Measurements from ENCODE around the gene RNF145.
"Not testable (repeated sequence)": the region's sequence is repeated elsewhere in the genome, so short reads cannot be mapped to it uniquely, and the experiment has no call there.

RNF145 gene

DNA sequence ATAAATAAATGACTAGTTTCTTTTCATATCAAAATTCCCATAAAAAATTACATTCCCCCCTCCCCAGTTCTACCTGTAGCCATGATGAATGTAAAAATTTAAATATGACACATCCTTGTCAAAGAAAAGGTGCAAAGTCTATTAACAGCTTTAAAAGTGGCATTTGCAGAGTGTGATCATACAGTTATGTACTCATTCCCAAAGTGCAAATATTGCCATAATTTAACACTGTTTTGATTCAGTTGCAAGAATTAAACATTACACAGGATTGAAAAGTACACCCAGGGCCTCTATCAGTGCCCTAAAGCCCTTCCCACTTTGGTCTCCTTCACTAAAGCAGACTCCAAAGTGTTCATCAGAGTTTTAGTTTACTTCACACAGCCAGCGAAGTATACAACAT is 51.8 kb downstream of the RNF145 start:
- DNase-seq (ENCODE audit: low read depth, low spot score): no peak

DNA sequence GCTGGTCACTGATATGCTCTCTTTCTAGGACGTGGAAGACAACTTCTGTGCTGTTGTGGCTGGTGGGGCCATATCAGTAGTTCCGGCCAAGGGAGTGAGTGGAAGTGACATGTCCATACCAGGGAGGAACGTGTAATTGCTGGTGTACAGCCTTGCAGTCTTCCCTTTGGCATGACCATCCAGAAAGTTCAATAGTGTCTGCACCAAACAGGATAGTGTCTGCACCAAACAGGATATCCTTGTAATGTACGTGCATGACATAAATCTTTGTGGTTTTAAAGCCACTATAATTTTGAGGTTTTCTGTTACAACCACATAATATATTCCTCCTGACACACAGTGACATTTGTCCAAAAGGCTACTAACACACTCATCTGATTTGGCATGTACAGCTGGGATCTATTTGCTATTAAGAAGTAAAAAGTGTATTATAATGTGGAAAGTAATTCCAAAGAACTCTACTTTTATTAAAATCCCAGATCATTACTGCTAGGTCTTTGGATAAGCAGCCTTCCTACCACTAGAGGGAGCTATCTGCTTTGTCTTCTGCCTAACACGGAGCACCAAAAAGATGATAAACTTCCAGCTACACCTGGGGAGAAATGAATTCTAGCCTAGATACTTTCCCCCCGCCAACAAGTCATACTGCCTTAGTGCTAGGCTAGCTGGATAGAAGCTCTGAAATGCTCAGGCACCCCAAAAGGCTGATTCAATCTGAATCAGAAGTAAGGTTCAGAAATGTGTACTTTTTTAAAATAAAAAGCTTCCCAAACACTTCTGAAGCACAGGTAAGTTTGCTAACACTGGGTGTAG is 52.7 kb downstream of the RNF145 start:
- DNase-seq (ENCODE audit: low read depth, low spot score): peak; percentile 55

DNA sequence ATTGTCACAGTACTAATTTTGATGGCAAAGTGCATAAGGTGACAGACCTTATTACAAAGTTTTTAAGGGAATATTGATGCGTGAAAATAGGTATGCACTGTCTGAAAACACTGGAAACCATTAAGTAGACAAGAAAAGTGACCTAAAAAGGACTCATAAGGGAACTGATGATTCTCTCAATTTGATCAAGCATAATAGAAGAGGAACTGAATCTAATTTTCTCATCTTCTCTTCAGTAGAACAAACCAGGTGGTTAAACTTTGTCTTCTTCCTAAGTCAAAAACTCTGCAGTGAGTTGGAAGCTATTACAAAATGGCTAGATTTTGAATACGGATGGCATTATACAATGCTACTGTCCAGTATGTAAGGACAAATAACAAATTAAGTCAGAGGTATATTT is 53.4 kb downstream of the RNF145 start:
- DNase-seq (ENCODE audit: low read depth, low spot score): no peak

DNA sequence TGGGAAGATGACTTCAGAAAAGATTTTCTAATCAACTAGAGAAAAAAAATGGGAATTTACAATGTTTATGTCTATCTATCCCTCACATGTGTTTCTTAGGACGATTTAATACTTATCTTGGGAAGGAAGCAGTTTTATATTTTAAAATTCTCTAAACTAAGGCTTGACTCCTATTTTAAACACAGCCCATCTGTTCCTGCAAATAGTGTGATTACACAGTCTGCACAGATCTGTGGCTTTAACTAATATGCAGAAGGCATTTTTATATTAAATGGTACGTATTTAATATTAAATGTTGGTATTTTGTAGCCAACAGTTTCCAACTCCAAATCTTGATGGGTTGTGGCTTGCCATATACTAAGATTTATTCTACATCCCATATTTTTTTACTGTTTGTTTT is 56.5 kb downstream of the RNF145 start:
- DNase-seq (ENCODE audit: low read depth, low spot score): no peak

- no peak for DNase-seq (ENCODE audit: low read depth, low spot score)
These were observed 60.3 kb downstream of the RNF145 start for GRCh38 chr5:159149085-159149484.

- DNase-seq (ENCODE audit: low read depth, low spot score): no peak
These were observed 61.4 kb downstream of the RNF145 start for GRCh38 chr5:159147976-159148375.

DNA sequence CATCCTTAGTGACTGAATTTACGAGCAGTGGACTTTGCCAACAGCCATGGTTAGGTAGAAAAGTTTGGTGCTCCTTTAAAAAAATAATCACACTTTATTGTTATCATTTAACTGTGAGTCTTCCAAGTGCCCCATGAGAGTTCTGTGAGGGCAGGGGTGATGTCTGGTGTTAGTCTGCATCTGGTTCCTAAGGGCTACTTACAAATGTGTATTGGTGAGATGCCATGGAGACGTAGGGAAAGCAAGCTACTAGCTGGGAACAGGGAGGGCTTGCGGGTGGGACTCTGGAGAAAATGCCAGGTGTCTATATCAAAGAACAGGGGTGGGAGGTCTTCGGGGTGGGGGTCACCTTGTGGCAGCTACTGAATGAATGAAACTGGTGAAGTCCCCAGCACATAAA is 62.5 kb downstream of the RNF145 start:
- no peak for DNase-seq (ENCODE audit: low read depth, low spot score)

DNA sequence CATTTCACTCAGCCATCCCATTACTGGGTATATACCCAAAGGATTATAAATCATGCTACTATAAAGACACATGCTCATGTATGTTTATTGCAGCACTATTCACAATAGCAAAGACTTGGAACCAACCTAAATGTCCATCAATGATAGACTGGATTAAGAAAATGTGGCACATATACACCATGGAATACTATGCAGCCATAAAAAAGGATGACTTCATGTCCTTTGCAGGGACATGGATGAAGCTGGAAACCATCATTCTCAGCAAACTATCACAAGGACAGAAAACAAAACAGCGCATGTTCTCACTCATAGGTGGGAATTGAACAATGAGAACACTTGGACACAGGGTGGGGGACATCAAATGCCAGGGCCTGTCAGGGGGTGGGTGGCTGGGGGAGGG is 64.2 kb downstream of the RNF145 start:
- DNase-seq (ENCODE audit: low read depth, low spot score): not testable (repeated sequence)

GRCh38 chr5:159139802-159140201 is 69.6 kb downstream of the RNF145 start:
- DNase-seq (ENCODE audit: low read depth, low spot score): no peak

DNA sequence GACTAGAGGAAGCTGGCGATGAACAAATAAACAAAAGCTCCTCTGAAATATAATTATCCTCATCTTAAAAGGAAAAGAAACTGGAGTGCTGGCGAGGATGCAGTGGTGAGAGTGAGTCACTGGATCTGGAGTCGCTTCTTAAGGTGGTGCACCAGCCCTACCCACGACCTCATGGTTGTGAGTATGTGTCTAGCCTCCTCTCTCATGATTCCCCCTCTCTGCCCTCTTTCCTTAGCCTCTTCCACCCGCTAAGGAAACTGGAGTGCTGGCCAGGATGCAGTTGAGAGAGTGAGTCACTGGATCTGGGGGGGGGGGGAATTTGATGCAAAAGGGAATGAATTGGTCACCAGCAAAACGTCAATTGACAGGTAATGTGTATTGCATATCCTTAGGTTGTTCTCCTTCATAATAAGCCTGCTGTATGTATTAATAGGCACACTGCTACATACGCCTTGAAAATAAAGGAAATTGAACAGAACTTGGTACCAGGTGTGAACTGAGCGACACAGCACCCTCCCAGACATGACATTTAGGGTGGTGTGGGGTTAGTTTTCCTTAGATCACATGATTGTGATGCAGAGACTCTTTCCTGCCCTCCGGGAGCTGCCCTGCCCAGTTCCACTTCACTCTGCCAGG is 73.3 kb downstream of the RNF145 start:
- DNase-seq (ENCODE audit: low read depth, low spot score): no peak

- DNase-seq (ENCODE audit: low read depth, low spot score): peak; percentile 24
These were observed 76.2 kb downstream of the RNF145 start for GRCh38 chr5:159133041-159133741.

GRCh38 chr5:159132429-159133040 is 76.8 kb downstream of the RNF145 start:
- DNase-seq (ENCODE audit: low read depth, low spot score): no peak

- DNase-seq (ENCODE audit: low read depth, low spot score): no peak
These were observed 77.4 kb downstream of the RNF145 start for GRCh38 chr5:159131951-159132350.

GRCh38 chr5:159130871-159131270 is 78.5 kb downstream of the RNF145 start:
- DNase-seq (ENCODE audit: low read depth, low spot score): no peak

GRCh38 chr5:159128070-159128541 is 81.2 kb downstream of the RNF145 start:
- peak; percentile 18 for DNase-seq (ENCODE audit: low read depth, low spot score)

- no peak for DNase-seq (ENCODE audit: low read depth, low spot score)
These were observed 85.7 kb downstream of the RNF145 start for GRCh38 chr5:159123700-159124099.

DNA sequence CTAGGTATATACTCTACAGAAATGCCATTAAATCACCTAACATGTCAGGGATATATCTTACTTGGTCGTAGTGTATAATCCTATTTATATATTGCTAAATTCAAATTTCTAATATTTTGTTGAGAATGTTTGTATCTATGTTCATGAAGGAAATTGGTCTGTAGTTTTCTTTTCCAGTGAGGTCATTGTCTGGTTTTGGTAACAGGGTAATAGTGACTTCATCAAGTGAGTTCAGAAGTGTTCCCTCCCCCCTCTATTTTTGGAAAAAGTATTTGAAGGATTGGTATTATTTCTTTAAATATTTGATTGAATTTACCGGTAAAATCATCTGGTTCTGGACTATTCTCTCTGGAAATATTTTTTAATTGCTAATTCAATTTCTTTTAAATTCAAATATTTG is 86.2 kb downstream of the RNF145 start:
- no peak for DNase-seq (ENCODE audit: low read depth, low spot score)

DNA sequence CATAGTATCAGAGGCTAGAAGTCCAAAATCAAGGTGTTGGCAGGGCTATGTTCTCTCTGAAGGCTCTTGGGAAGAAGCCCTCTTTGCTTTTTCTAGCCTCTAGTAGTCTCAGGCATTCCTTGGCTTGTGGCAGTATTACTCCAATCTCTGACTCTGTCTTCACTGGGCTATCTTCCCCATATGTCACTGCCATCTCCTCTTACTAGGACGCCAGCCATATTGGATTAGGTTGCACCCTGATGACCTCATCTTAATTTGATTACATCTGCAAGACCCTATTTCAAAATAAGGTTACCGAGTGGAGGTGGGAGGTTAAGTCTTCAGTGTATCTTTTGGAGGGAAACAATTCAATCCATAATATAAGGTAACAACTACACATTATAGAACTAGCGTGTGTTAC is 88.3 kb downstream of the RNF145 start:
- no peak for DNase-seq (ENCODE audit: low read depth, low spot score)

DNA sequence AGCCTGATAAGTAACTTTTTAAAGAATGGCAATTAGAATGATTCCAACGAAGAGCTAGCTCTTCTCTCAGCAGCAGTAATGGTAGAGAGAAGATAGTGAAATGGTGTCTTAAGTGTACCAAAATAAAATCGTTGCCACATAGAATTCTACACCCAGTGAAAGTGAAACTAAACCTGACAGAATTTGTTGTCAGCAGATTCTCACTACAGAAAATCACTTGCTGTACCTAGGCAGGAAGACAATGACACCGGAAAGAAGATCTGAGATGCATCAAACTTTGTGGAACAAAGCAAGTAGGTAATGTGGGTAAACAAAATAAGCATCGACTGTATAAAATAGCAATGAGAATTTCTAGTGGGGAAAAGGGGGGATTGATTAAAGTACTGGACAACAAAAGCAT is 88.9 kb downstream of the RNF145 start:
- DNase-seq (ENCODE audit: low read depth, low spot score): no peak

DNA sequence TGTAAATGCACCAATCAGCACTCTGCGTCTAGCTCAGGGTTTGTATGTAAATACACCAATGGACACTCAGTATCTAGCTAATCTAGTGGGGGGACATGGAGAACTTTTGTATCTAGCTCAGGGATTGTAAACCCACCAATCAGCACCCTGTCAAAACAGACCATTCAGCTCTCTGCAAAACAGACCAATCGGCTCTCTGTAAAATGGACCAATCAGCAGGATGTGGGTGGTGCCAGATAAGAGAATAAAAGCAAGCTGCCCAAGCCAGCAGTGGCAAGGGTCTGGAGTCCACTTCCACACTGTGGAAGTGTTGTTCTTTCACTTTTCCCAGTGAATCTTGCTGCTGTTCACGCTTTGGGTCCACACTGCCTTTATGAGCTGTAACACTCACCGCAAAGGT is 89.5 kb downstream of the RNF145 start:
- not testable (repeated sequence) for DNase-seq (ENCODE audit: low read depth, low spot score)

DNA sequence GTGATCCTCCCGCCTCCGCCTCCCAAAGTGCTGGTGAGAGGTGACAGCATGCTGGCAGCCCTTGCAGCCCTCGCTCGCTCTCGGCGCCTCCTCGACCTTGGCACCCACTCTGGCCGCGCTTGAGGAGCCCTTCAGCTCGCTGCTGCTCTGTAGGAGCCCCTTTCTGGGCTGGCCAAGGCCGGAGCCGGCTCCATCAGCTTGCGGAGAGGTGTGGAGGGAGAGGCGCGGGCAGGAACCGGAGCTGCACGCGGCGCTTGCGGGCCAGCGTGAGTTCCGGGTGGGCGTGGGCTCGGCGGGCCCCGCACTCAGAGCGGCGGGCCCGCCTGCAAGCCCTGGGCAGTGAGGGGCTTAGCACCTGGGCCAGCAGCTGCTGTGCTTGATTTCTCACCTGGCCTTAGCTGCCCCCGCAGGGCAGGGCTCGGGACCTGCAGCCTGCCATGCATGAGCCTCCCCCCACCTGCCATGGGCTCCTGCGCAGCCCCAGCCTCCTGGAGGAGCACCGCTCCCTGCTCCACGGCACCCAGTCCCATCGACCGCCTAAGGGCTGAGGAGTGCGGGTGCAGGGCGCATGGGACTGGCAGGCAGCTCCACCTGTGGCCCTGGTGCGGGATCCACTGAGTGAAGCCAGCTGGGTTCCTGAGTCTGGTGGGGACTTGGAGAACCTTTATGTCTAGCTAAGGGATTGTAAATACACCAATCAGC is 90.2 kb downstream of the RNF145 start:
- not testable (repeated sequence) for DNase-seq (ENCODE audit: low read depth, low spot score)
